ENCODE data around the gene NPAT.

The NPAT gene

DNA sequence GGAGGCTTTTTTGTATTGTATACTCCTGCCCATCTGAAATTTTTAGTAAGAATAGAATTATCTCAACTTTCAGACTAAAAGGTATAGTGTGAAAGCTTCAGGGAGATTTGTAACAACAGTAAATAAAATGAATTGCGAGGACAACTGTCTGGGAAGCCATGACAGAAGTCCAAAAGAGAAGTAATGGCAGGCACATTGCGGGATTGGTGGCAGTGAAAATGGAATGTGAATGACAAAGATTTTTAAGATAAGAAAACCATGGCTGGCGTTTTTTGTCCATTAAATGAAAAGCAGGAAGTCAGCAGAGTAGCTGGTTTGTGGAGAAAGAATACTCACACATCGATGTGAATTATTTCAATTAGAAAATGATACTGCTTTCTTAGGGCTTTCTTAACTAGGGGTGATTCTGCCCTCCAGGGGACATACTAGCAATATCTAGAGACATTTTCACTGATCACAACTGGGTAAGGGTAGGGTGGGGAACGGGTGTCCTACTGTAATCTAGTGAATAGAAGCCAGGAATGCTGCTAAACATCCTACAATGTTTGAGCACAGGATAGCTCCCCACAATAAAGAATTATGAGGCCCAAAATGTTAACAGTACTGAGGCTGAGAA is 1.6 kb downstream of the NPAT start:
- no peak for DNase-seq (ENCODE audit: low read depth)
- peak overlapping the region; percentile 92 for H3K4me3 ChIP-seq (ENCODE audit: low read length)
- TF ChIP-seq, protein P1, sequence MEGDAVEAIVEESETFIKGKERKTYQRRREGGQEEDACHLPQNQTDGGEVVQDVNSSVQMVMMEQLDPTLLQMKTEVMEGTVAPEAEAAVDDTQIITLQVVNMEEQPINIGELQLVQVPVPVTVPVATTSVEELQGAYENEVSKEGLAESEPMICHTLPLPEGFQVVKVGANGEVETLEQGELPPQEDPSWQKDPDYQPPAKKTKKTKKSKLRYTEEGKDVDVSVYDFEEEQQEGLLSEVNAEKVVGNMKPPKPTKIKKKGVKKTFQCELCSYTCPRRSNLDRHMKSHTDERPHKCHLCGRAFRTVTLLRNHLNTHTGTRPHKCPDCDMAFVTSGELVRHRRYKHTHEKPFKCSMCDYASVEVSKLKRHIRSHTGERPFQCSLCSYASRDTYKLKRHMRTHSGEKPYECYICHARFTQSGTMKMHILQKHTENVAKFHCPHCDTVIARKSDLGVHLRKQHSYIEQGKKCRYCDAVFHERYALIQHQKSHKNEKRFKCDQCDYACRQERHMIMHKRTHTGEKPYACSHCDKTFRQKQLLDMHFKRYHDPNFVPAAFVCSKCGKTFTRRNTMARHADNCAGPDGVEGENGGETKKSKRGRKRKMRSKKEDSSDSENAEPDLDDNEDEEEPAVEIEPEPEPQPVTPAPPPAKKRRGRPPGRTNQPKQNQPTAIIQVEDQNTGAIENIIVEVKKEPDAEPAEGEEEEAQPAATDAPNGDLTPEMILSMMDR (conservative IDR thresholded peaks at IDR 0.05; ENCODE audit: low read length): no peak

DNA sequence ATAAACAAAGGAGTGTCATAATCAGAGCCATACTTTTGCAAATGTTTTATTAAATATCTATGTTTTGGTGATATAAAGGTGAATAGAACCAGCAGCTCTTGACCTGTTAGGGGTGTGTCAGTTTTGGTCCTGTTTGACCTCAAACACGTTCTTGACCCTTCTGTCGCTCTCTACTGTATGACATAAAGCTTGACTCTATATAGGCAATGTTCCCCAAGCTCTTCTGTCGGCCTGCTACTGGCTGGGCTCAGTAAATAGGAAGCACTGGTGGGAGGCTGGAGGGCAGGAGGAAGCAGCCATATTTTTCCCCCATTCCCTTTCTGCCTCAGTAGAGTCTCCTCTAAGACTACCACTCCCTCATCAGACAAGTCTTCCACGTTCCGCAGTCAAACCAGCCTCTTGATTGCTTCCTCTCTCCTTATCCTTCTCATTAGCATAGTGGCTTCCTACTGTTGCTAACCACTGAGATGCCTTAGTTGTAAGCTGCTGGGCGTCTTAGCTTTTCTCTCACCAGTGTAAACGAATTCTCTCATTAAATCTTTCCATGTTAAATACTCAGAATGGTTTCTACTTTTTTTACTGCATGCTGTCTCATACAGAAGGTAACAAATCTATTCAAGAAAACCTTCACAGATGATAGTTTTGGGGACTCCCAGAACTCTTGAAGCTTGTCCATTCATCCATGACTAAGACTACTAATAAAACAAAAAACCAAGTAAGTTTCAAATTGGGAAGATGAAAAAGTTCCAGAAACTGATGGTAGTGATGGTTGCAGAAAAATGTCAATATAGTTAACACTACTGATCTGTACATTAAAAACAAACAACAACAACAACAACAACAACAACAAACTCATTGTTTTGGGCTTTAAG is 3.3 kb downstream of the NPAT start:
- no peak overlapping the region for H3K4me3 ChIP-seq (ENCODE audit: low read length)
- DNase-seq (ENCODE audit: low read depth): no peak
- TF ChIP-seq, protein P1 (conservative IDR thresholded peaks at IDR 0.05; ENCODE audit: low read length): no peak

DNA sequence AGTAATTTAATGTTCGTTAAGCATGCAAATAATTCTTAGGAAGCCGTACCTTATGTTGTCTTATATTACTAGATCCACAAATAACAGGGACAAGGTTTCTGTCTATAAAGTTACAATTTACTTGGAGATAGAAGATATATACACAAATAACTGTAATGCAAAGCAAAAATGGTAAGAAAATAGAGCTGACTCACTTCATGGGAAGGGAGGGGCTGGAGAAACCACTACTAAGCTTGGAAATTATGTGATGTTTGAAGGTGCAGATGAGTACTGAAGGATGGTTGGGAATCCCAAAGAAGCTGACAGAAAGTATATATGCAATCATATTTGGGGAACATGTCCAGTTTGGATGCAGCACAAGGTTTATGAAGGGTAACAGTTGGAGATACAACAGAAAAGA is 4.0 kb downstream of the NPAT start:
- TF ChIP-seq, protein P1 (conservative IDR thresholded peaks at IDR 0.05; ENCODE audit: low read length): no peak
- no peak overlapping the region for H3K4me3 ChIP-seq (ENCODE audit: low read length)
- DNase-seq (ENCODE audit: low read depth): no peak

DNA sequence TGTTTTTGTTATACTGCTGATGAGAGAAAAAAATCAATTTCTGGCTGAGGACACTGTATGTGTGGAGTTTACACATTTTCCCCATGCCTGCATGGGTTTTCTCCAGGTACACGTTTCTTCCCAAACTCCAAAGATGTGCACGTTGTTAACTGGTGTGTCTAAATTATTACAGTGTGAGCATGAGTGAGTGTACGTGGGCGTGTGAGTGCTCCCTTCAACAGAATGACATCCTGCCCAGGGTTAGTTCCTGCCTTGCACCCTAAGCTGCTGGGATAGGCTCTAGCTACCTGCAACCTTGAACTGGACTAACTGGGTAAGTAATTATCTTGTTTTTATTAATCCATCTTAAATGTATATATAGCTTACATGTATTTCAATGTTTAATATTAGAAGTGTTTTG is 5.5 kb downstream of the NPAT start:
- H3K4me3 ChIP-seq (ENCODE audit: low read length): no peak overlapping the region
- TF ChIP-seq, protein P1 (conservative IDR thresholded peaks at IDR 0.05; ENCODE audit: low read length): no peak
- no peak for DNase-seq (ENCODE audit: low read depth)

DNA sequence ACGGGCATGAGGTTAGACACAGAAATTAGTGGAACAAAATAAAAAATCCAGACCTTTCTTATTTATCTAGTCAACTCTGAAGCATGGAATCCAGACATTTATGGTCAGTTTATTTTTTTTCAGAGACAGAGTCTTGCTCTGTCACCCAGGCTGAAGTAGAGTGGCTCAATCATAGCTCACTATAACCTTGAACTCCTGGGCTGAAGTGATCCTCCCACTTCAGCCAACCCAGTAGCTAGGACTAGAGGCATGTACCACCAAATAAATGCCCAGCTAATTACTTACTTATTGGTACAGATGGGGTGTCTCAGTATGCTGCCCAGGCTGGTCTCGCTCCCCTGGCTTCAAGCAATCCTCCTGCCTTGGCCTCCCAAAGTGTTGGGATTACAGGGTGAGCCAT is 8.7 kb downstream of the NPAT start:
- H3K4me3 ChIP-seq (ENCODE audit: low read length): no peak overlapping the region
- TF ChIP-seq, protein P1 (conservative IDR thresholded peaks at IDR 0.05; ENCODE audit: low read length): no peak
- no peak for DNase-seq (ENCODE audit: low read depth)

DNA sequence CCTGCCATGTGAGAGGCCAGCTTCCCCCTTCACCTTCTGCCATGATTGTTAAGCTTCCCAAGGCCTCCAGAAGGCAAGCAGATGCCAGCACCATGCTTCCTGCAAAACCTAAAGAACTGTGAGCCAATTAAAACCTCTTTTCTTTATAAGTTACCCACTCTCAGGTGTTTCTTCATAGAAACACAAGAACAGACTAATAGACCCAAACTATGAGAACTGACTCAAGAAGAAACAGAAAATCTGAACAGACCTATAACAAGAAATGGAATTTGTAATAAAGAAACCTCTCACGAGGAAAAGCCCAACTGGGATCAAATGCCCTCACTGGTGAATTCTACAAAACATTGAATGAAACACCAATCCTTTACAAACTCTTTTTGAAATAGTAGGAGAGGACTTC is 12.0 kb downstream of the NPAT start:
- DNase-seq (ENCODE audit: low read depth): no peak
- H3K4me3 ChIP-seq (ENCODE audit: low read length): no peak overlapping the region
- TF ChIP-seq, protein P1 (conservative IDR thresholded peaks at IDR 0.05; ENCODE audit: low read length): no peak

DNA sequence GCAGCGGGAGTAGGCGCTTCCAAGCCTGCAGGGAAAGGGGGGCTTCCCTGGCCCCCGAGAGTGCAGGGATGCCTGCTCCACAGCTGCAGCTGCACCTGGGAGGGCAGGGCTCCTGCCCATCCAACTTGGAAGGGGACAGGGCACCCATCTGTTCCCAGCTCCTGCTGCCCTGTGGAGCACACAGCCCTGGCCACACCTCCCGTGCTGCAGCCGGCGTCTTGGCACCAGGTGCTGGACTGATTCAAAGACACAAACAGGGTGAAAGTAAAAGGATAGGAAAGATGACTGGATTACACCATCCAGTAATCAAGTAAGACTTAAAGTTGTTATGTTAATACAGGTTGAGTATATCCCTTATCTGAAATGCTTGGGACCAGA is 14.8 kb downstream of the NPAT start:
- no peak overlapping the region for H3K4me3 ChIP-seq (ENCODE audit: low read length)
- TF ChIP-seq, protein P1 (conservative IDR thresholded peaks at IDR 0.05; ENCODE audit: low read length): no peak
- no peak for DNase-seq (ENCODE audit: low read depth)

All from AG10803 (cell line).